Activated CD8-positive, alpha-beta memory T cell treated with anti-CD3 and anti-CD28 coated beads, Interleukin-2, amount 50 U/mL, for 24 hours (primary cell): ENCODE data around the gene CNOT3.
"Not testable (repeated sequence)": the region's sequence is repeated elsewhere in the genome, so short reads cannot be mapped to it uniquely, and the experiment has no call there.

ENCODE experiments used
- DNase-seq: peaks from one replicate; pipeline ENCODE4 v3.0.0-alpha.2; 2020; ENCODE audit errors: extremely low read depth

Gene CNOT3

GRCh38 chr19:54137699-54138488 lies at the start of gene CNOT3:
CNOT3 (plus strand) TSS chr19:54137762; CDS start chr19:54142979, 5,217 bp downstream.
- no peak for DNase-seq

- no peak for DNase-seq
Measured at GRCh38 chr19:54094426-54095000, 43.0 kb upstream of the CNOT3 start.

- no peak for DNase-seq
Measured at GRCh38 chr19:54095136-54095858, 42.3 kb upstream of the CNOT3 start.

- not testable (repeated sequence) for DNase-seq
Measured at GRCh38 chr19:54095859-54096616, 41.5 kb upstream of the CNOT3 start.

GRCh38 chr19:54096617-54097106 lies 40.9 kb upstream of the CNOT3 start:
- no peak for DNase-seq

- no peak for DNase-seq
Measured at GRCh38 chr19:54099190-54099902, 38.2 kb upstream of the CNOT3 start.

GRCh38 chr19:54099903-54100255 lies 37.7 kb upstream of the CNOT3 start:
- not testable (repeated sequence) for DNase-seq

- DNase-seq = no peak
Measured at GRCh38 chr19:54100561-54100960, 37.0 kb upstream of the CNOT3 start, which contains the start of gene OSCAR. OSCAR (minus strand) TSS chr19:54100803; CDS start chr19:54100792, 11 bp downstream.

- DNase-seq = peak; percentile 90
Measured at GRCh38 chr19:54102421-54103169, 35.0 kb upstream of the CNOT3 start, which contains the start of gene NDUFA3. NDUFA3 (plus strand) TSS chr19:54102855; CDS start chr19:54102879, 24 bp downstream.

- DNase-seq = no peak
Measured at GRCh38 chr19:54104998-54105715, 32.4 kb upstream of the CNOT3 start.

- DNase-seq = no peak
Measured at GRCh38 chr19:54105796-54106195, 31.8 kb upstream of the CNOT3 start.

- DNase-seq = no peak
Measured at GRCh38 chr19:54106716-54107115, 30.8 kb upstream of the CNOT3 start.

- DNase-seq = no peak
Measured at GRCh38 chr19:54107876-54108490, 29.6 kb upstream of the CNOT3 start.

- DNase-seq = no peak
Measured at GRCh38 chr19:54108496-54108895, 29.1 kb upstream of the CNOT3 start.

GRCh38 chr19:54109651-54110050 lies 27.9 kb upstream of the CNOT3 start:
- DNase-seq = no peak

GRCh38 chr19:54114340-54115108 lies 23.0 kb upstream of the CNOT3 start:
- DNase-seq = no peak

- peak; percentile 96 for DNase-seq
Measured at GRCh38 chr19:54115109-54116063, 22.2 kb upstream of the CNOT3 start, which contains the start of the genes PRPF31 and TFPT. PRPF31 (plus strand) TSS chr19:54115754; CDS start chr19:54118279, 2,525 bp downstream. TFPT (minus strand) TSS chr19:54115657; CDS start chr19:54115269, 388 bp downstream.
